K562 (cell line): Measurements from ENCODE around the gene RAMAC. TPM values are rescaled to one million over a fixed set of nuclear protein-coding genes. Genes with fewer than 3 reads are reported as not detected.

ENCODE experiments used
- ATF6 ChIP-seq: sonication (generic); formaldehyde crosslinking; IDR thresholded peaks from 2 replicates; pipeline ENCODE4 v1.4.0; 2020; ENCODE audit warnings: mild to moderate bottlenecking, missing genetic modification reagents
- BDP1 ChIP-seq: IDR thresholded peaks from 3 replicates; pipeline ENCODE4 v1.6.1; 2011; ENCODE audit not compliant: insufficient read length, insufficient read depth
- BRCA1 ChIP-seq, 2 experiments: fragments of 450-650 bp in 1 of 2; sonication (generic) in 1 of 2; formaldehyde crosslinking in 1 of 2; IDR thresholded peaks; 2 replicates each; pipeline versions ENCODE4 v1.5.0 to v1.6.1; 2017 to 2020; ENCODE audit warnings: mild to moderate bottlenecking in 1 of 2, missing genetic modification reagents in 1 of 2
- HDAC8 ChIP-seq: fragments of 450-650 bp; IDR thresholded peaks from 2 replicates; pipeline ENCODE4 v1.6.1; 2016; ENCODE audit warnings: mild to moderate bottlenecking, missing genetic modification characterization, moderate library complexity, missing compliant biosample characterization
- MGA ChIP-seq: fragments of 450-650 bp; IDR thresholded peaks from 2 replicates; pipeline ENCODE4 v1.6.1; 2016; ENCODE audit warnings: mild to moderate bottlenecking, moderate library complexity
- PREB ChIP-seq: sonication (generic); formaldehyde crosslinking; IDR thresholded peaks from 2 replicates; pipeline ENCODE4 v1.8.1; 2023; ENCODE audit warnings: mild to moderate bottlenecking, missing genetic modification reagents
- RUNX1 ChIP-seq: sonication (generic); IDR thresholded peaks from 2 replicates; pipeline ENCODE4 v1.6.1; 2016; ENCODE audit warnings: antibody characterized with exemption, low read depth
- SIN3B ChIP-seq: fragments of 450-650 bp; IDR thresholded peaks from 2 replicates; pipeline ENCODE4 v1.6.1; 2017; ENCODE audit warnings: low read depth, mild to moderate bottlenecking, moderate library complexity
- U2AF1 ChIP-seq: fragments of 200-400 bp; formaldehyde crosslinking; optimal IDR thresholded peaks from 2 replicates; pipeline ENCODE3; 2017; ENCODE audit warnings: mild to moderate bottlenecking, low read depth, low read length, moderate library complexity
- ZFP91 ChIP-seq: sonication (generic); formaldehyde crosslinking; IDR thresholded peaks from 2 replicates; pipeline ENCODE4 v1.8.0; 2022; ENCODE audit warnings: mild to moderate bottlenecking, missing genetic modification reagents
- polyA plus RNA-seq, 8 experiments: library from polyadenylated mRNA; depleted of rRNA in 4 of 8; stranded (reverse) in 5 of 8; unstranded in 3 of 8; fragments of >200 nt; fragmentation: Nextera tagmentation in 2 of 8; fragmentation: Illumina TruSeq in 1 of 8; extraction: Ambion mirVana in 2 of 8; extraction: Trizol in 1 of 8; gene quantifications; 2 replicates each; pipeline versions ENCODE4 v1.2.1 to v1.2.3, GENCODE V29; 2011 to 2014; ENCODE audit warnings: inconsistent platforms in 1 of 8, missing spikeins in 1 of 8
- total RNA-seq, 7 experiments: library from RNA; depleted of rRNA in 6 of 7; stranded (reverse); fragments of >200 nt in 6 of 7; fragmentation: Illumina TruSeq in 2 of 7; extraction: Trizol in 2 of 7; gene quantifications; 2 replicates each; pipeline versions ENCODE4 v1.2.1 to v1.2.3, GENCODE V29; 2011 to 2021; ENCODE audit warnings: low replicate concordance in 1 of 7

Gene RAMAC
- total and polyA plus RNA-seq, 9 of the 15 experiments (the other 6 are each of a cell fraction or from before 2014, with no cell fraction given) = 26.9 to 108 (median 38.4) TPM

- TF ChIP-seq MGA (peak; percentile 94), RUNX1 (no peak), BRCA1 (IDR thresholded peaks at IDR 0.05) (no peak), BRCA1 (CRISPR knock-in tag; IDR thresholded peaks at IDR 0.05) (no peak), ZFP91 (CRISPR knock-in tag) (0 out of 2 replicates have a peak, but pooled peaks have one; percentile 12), SIN3B (peak; percentile 89), U2AF1 (no peak), HDAC8 (tag) (no peak), PREB (CRISPR knock-in tag) (peak; percentile 91; the same call in 1 of the 2 replicates), ATF6 (peak; percentile 80; the same call in 1 of the 2 replicates), BDP1 (no peak)
These were observed 25.5 kb downstream of the RAMAC start, which contains the start of gene C15orf40 (continued) for GRCh38 chr15:83011271-83012075.
